ENCODE measurements around the gene RNF26.

The RNF26 gene

DNA sequence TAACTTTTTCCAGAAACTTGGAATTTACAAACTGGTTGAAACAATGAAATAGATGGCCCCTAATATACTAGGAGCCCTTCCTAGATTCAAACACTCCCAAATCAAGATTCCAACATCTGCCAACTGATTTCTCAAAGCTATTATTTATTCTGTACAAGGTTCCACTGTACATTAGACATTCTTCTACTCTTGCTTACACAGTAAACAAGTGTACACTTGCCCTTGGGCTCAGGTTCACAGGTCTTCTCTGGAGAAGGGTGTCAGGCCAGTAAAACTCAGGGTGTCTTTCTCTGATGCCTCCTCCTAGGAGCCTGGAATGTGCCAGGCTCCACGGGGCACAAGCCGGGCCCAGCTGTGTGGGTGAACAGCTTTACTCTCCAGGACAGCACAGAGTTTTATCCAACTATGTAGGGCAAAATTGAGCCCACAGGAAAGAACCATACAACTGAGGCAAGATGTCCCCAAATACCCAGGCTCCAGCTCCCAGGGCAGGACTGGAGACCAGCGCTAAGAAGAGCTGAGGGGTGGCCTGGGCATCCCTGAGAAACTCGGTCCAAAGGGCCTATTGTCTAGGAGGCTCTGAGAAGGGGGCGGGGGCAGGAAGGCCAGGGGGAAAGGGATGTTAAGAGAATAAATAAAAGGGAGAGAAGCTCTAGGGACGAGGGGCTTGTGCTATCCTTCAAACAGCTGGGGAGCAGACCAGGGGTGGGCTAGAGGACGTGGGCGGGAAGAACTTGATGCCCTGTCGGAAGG lies 20.9 kb downstream of the RNF26 start:
- no peak for DNase-seq

- peak; percentile 78 for DNase-seq
Measured at GRCh38 chr11:119356349-119357031, 22.2 kb downstream of the RNF26 start.

DNA sequence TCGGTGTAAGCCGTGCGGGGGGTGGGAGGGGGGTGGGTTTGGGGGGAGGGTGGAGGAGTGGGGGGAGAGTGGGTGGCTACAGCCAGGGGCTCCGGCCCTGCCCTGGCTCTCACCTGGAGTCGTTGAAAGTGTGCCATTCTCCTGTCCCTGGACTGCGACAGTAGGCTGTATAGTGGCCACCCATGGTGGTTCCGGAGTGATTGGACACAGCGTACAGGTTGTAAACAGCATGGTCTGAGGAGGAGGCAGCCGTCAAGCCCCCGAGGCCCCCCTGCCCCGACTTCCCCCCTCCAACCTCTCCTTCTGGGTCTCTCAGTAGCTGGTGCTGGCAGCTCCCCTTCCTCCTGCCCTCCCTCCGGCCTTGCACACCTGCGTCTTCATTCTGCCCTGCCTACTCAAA lies 22.7 kb downstream of the RNF26 start:
- no peak for DNase-seq

DNA sequence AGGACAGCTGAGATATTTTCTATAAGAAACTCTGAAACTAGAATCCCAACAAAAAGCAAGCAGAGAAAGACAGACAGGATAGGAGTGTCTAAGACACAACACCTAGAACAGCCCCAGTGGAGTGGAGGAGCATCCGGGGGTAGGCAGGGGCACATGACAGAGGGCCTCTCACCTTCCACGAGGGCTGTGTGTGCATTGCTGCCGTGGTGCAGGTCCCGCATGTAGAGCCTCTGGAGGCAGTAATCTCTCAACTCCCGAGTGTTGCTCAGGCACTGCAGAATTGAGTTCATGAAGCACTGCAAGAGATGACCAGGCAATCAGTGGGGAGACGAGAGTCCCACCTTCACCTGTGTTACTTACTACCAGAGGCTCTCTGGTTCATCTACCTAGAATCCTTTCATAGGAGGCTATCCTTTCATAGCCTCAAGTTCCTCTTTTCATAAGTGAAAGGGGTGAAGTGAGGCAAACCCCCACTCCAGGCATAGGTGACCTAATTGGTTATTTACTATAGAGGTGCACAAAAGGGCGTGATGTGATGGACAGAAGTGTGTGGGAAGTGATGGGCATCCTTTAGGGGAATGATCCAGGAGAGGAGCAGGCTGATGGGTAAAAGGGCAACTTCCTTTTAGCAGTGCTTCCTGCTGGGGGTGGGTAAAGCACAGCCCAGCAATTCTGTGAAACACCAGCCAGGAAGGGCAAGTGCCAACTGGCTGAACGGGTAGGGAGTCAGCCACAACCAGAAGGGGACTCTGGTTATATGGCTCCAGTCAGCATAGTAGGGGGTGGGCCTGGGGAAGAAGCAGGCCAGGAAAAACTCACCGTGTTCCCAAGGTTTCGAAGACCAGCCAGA lies 25.3 kb downstream of the RNF26 start:
- DNase-seq: no peak

DNA sequence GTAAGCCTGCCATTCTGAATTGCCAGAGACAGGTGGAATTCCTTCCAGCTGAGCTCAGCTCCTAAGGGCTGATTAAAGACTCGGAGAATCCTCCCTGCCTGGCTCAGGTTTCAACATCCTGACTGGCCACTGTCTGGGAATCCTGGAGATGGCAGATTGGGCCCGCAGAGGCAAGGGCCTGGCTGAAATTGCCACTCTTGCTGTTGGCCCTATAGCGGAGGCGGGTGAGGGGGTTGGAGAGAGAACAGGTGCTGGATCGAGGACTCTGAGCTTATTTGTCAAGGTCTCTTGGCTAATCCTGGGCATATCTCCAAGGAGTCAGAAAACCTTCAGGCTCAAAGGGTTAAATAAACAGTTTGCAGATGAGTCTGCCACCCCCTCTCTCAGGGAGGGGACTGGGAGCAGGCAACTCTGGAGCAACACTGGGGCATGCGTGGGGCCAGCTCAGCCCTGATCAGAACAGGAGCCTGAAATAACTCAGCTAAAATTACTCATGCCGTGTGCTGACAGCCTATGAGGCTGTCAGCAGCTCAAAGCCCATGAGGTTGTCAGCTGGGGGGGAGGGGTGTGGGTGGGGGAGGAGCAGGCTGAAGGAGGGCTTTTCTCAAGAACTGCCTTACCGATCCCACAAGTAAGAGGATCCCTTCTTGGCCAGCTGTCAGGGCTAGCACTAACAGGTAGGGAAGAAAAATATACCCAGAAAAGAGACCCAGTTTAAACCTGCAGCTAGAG lies 26.9 kb downstream of the RNF26 start:
- peak; percentile 61 for DNase-seq

DNA sequence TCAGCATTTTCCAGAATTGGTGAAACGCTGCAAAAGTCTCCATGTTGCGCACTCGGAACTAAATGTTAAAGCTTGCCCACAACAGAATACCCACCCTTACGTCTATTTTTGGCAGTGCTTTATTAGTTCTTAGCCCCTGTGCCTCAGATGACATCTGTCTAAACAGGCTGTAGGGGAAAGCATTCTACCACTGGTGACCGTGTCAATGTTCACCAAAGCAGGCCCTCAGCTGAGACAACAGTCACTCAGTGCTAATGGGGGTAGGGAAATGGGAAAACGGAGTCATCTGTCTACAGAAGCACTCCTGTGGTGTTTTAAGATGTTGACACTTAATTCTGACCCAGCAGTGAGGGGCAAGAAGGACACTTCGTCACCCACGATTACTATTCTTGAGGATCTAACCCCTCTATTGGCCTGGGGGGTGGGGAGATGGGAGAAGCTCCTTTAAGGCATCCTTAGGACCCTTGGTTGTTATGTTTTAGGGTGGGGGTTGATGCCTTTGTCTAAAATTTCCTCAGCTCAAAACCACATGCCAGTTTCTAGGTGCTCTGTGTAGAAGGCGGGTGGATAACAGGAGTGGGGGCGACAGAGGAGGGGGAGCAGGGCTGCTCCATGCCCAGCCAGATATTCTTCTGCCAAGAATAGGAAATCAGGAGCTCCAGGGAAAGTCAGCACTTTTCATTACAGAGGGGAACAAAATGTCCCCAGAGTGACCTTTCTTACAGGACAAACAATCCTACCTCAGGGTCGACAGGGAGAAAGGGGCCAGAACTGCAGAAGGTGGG lies 27.8 kb downstream of the RNF26 start:
- DNase-seq: no peak

DNA sequence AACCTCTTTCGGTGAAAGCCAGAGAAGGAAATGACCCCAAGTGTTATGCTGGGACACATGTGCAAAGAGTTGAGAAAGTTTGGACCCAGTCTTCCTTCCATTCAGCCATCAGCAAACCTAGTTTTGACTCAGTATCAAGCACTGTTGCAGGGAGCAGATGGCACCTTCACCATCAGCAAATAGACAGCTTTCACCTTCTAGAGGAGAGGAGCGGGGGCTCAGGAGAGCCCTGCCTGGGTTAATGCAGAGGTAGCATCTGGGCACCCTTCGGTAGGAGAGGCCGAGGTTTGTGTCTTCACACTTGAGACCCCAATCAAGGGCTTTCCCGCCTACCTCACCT lies 28.4 kb downstream of the RNF26 start:
- DNase-seq: no peak

DNA sequence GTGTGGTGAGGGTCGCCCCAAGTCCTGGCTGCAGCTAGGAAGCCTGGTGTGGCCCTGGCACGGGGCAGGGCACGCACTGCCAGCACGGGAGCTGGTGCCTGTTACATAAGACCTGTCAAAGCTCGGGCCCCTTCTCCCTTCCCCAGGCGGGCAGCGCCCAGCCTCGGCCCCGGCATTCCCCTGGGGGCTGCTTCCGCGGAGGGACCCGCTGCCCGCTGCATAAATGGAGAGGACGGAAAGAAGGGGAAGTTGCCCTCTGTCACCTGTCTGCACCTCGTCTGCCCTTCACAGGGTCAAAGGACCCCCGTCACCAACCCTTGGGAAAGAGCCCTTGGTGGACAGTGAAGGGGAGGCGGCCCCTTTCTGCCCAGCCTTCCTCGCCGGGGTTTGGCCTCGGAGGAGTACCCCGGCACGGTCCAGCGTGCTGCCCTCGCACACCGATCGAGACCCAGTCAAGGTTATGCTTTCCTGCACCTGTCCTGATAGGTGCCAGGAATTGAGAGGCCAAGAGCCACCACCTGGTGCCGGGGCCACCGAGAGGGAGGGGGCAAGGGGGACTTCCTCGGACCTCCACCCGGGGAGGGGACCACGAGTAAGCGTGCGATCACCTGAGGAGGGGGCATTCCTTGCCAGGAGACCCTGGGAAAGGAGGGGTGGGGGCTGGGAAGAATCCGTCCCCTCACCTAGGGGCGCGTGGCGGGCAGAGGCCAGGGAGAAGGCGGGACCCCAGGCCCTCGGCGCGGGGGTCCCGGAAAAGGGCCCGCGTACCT lies 28.9 kb downstream of the RNF26 start:
- no peak for DNase-seq

GRCh38 chr11:119363851-119364590 lies 29.7 kb downstream of the RNF26 start:
- no peak for DNase-seq

DNA sequence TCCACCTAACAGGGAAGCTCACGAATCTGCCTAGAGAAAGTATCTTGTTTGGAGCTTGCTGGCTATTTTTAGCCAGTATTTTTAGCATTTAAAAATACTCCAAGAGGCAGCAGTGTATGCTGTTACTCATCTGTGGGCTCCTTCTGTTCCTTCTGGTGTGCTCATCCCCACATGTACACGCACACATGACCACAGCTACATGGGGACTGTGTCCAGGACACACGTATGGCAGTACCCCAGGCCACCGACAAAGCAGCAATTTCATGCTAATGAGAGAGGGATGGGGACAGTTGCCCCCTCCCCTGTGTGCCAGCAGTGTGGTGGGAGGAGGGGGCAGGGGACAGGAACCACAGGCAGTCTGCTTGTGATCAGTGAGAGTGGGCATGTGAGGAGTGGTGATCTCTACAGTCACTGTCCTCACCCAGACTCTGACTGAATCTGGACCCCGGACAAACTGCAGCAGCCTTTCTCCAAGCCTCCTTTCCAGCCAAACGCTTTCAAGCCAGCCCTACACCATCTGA lies 30.8 kb downstream of the RNF26 start:
- no peak for DNase-seq

- DNase-seq: no peak
Measured at GRCh38 chr11:119366690-119367620, 32.6 kb downstream of the RNF26 start.

DNA sequence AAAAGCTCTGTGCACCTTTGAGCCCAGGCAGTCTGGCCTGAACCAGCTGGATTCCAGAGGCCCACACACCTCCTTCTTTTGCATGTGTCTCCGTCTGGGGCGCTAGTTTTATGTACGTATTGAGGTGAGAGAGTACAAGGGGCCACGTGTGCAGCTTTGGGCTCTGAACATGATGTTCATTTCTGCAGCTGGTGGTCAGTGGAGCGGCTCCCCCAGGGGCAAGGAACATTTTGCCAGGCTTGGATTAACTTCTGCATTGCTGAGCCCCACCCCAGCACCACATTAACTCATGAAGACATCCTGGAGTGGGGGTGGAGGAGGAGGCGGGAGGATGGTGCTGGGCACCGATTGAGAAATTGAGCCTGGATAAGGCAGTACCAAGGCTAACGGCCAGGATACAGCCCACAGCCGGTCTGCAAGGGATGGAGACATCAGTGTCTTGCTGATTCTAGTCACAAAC lies 33.4 kb downstream of the RNF26 start:
- DNase-seq: no peak

DNA sequence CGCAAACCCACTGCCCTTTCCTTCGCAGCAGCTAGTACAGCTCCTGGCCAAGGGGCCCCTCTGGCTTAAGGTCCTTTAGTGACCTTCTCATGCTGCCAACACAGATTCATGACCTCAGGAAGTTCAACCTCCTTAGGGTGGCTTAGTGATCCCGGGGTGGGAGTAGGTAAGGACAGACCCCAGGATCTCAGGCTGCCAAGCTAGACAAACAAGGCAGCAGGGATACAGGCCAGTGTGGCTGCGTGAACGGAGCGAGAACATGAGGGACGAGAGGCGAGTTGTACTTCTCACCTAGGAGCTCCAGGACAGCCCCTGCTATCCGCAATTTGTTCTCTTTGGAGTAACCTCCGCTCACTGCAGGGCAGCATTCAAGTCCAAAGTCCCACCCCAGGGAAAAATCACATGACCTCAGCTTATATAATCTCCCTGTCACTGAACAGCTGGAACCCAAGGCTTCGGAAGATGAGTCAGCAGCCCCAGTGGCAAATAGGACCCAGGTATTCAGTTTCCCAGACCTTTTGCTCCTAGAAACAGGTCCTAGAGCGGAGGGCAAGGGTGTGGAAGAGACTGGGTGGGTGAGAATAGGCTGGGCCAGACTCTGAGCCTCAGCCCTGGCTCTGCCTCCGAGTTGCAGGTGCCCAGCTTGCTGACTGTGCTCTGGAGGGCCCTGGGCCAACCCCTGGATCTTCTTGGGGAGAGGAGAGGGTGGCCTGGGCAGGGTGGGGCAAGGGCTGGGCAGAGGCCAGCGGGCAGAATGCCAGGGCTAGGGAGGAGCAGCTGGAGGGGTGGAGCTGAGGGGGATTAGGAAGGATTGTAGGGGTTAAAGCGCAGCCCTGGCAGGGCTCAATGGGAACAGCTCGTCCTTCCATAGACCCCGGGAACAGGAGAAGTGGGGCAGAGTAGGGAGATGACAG lies 34.1 kb downstream of the RNF26 start:
- no peak for DNase-seq

GRCh38 chr11:119369132-119369925 lies 35.0 kb downstream of the RNF26 start:
- DNase-seq: no peak

- DNase-seq: no peak
Measured at GRCh38 chr11:119370486-119371046, 36.2 kb downstream of the RNF26 start.

- DNase-seq: no peak
Measured at GRCh38 chr11:119371067-119371601, 36.8 kb downstream of the RNF26 start.

DNA sequence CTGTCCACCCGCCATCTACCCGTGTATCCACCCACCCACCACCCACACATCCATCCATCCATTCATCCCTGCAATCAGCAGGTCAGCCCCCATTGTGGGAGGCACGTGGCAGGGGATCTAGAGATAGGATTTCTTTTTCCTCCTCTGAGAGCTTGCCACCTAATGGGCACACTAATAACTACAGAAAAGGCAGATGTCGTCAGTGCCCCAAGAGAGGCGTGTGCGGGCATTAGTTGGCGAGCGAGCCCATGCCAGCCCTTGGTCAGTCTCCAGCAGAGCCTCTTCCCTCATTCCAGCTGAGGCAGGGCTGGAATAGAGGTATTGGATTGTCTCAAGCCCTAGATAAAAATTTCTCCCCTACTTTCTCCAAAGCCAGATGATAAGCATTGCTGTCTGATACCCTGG lies 37.5 kb downstream of the RNF26 start:
- no peak for DNase-seq

All from NCI-H510A (cell line).